GM12891 (cell line): Measurements from ENCODE around the gene ZFHX2.

Source experiments
- DNase-seq: peaks from one replicate; pipeline ENCODE4 v3.0.0; 2011; ENCODE audit warnings: low spot score; ENCODE audit not compliant: insufficient read length
- FAIRE-seq: peaks from 2 replicates; lab custom pipeline; 2011; peaks lifted over from hg19 to GRCh38; lab: Jason Lieb, UNC
- PAX5 ChIP-seq: IDR thresholded peaks from 2 replicates; pipeline ENCODE4 v1.6.1; 2011; ENCODE audit warnings: low read length, moderate library complexity, mild to moderate bottlenecking; ENCODE audit not compliant: insufficient read depth, severe bottlenecking
- POLR2A ChIP-seq: IDR thresholded peaks from 2 replicates; pipeline ENCODE4 v1.6.1; 2011; ENCODE audit warnings: low read depth, low read length, control low read depth
- POLR2AphosphoS5 ChIP-seq: IDR thresholded peaks from 2 replicates; pipeline ENCODE4 v1.6.1; 2011; ENCODE audit warnings: low read depth, low read length, control low read depth
- POU2F2 ChIP-seq: IDR thresholded peaks from 2 replicates; pipeline ENCODE4 v1.6.1; 2011; ENCODE audit warnings: low read depth, mild to moderate bottlenecking, control low read depth, low read length, moderate library complexity
- SPI1 ChIP-seq: IDR thresholded peaks from 2 replicates; pipeline ENCODE4 v1.6.1; 2011; ENCODE audit warnings: low read depth, low read length, control low read depth
- TAF1 ChIP-seq: IDR thresholded peaks from 2 replicates; pipeline ENCODE4 v1.6.1; 2011; ENCODE audit warnings: low read depth, low read length, control low read depth

Gene ZFHX2

DNA sequence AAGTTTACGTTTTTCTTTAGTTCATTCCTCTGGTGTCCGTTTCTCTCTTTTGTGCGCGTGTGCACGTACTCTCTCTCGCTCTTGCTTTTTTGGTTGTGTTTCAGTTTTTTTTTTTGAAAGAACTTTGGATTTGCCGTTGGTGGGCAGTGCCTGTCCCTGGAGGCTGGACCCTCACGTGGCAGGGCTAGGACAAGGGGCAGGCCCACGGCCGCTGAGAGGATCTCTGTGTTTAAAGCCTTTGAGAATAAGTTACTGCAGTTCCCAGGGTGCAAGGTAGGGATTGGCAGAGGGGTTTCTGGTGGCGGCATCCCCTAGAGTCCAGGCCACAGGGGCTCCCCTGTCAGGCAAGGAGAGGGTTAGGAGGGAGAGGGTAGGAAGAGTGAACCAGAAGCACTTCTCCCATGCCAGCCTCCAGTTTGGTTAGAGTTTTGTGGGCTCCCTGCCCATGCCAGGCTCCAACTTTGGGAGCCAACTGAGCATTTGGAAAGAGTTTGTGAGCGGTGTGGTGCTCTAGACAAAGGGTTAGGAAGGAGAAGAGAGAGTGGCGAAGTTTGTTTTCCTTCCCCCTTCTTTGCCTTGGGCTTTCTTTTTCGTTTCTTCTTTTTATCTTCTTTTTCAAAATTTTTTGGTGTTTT is 30.5 kb downstream of the ZFHX2 start:
- TF ChIP-seq SPI1 (no peak), POLR2A (no peak), PAX5 (no peak), TAF1 (no peak), POU2F2 (no peak), POLR2AphosphoS5 (no peak)
- DNase-seq (no peak), FAIRE-seq (no peak)

DNA sequence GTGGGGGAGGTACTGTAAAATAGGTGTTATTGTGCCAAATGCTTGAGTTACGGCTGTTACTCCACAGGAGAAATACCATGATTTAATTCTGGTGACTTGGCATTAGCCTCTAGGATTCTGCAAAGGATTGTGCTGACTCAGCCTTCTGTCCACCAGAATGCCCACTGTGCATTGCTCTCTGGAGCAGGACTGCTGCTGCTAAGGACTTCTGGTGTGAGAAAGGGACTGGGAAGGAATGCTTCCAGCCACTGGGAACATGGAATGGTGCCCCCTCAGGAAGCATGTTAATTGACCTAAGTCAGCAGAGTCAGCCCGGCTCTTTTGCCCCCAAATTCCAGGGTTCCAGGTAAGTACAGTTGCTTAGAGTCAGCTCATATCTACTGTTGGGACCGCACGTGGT is 32.9 kb downstream of the ZFHX2 start:
- no peak for TF ChIP-seq PAX5
- FAIRE-seq (no peak), DNase-seq (no peak)

DNA sequence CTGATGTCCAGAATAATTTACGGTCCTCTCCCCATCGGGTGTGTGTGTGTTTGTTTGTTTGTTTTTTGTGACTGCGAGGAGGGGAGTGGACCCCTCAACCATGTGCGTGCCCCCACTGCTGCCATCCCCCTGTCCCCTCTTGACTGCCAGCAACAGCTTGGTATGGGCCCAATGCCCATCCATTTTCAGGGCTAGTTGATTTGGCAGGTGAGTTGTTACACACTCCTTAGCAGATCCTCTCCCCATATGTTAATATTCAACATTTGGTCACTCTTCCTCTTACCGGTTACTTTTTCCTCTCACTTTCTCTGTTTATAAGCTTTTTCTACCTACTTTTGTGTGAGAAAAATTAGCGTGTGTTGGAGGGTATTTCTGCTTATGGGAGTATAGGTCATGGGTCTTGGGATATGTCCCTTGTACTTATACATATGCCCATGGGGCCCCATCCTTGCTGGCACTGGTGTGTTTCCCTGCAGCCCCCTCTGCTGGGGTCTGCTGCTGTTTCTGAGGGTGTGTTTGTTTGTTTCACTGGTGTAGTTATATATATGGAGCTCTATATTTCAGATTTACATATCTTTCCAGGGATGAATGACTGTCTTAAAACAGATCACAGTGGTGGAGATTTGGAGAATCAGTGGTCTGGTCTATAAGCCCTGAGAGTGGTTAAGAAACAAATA is 33.8 kb downstream of the ZFHX2 start:
- DNase-seq: no peak
- no peak for FAIRE-seq
- TF ChIP-seq SPI1 (no peak), PAX5 (no peak), POU2F2 (no peak), POLR2AphosphoS5 (no peak), TAF1 (no peak), POLR2A (no peak)

DNA sequence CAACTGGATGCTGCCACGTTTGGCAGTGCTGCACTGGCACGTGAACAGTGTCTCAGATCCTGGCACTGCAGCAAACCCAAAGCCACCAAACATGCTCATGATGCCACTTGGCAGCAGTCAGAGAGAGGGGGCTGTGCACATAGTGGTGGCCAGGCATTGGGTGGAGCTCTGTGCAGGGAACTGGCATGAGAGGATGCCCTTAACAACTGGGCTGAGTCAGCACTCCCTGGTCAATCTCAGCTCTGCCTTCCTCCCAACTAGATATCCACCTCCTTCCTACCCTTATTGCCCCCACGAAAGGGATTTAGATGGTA is 37.0 kb downstream of the ZFHX2 start:
- FAIRE-seq: no peak

DNA sequence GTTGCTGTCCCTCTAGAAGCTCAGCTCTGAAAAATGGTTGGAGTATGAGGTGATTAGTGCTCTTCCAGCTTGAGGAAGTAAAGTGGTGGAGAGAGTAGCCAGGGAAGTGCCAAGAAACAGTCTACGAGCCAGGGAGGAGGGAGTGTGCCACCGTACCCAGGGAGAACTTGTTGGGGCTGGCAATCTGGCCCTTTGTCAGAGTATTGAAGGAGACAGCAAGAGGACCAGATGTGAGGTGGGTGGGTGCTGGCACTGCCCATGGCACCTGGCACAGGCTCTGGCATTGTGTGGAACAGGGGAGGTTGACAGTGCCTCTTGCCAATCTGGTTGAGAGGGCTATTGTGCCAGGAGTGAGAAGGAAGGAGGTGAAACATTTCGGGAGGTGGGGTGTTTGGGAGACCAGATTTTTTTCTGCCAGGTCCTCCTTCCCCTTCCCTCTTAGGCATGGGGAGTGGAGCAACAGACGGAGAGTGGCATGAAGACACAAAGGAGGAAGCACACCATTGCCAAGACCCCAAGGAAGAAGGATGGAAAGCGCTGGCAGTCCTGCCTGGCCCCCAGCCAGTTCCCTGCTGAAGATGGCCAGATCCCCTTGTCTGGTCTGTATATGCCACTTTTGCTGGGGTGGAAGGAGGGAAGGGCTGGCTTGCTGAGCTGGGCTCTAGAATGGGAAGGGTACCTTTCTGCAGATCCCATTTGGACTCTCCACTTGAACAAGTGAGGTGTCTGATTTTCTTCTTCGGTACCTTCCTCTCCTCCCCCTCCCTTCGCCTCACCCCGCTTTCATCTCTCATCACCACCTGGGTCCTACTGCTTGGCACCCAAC is 37.5 kb downstream of the ZFHX2 start:
- DNase-seq: no peak
- no peak for FAIRE-seq

More for the DNA sequence above, 37.0 kb downstream of the ZFHX2 start:
- TF ChIP-seq POLR2A (no peak), SPI1 (no peak), POLR2AphosphoS5 (no peak), TAF1 (no peak), PAX5 (no peak), POU2F2 (no peak)
- no peak for DNase-seq

DNA sequence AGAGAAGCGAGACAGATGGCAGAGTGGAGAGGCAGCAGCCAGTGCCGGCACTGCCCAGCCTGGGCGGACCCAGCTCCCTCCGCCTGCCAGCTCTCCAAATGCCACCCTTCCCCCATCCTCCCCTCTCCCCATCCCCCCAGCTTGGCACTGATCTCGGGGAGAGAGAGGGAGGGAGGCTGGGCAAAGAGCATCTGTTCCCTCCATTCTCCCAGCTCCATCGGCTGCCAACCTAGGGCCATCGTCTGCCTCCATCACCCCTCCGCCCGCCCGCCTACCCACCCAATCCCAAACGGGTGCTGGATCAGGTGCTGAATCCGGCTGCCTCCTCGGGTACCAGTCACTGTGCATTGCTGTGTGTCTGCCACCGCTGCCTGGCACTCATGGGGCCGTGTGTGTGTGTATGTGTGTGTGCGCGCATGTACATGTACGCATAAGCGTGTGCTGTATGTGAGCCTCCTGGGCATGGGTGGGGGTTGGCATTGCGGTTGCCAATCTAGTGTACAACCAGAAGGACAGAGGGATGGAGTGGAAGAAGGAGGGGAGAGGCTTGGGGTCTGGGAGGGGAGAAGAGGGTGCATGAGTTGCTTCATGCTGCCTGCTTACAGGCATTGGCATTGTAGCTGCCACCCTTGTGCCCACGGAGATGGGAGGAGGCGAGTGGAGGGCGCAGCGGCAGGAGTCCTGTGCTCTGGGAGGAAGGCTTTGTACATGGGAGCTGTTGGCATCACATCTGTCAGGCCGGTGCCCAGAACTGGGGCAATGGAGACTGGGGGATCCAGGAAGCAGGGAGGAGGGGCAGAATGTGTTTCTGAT is 38.4 kb downstream of the ZFHX2 start:
- TF ChIP-seq POU2F2 (no peak), PAX5 (no peak), TAF1 (no peak), POLR2A (no peak), SPI1 (no peak), POLR2AphosphoS5 (no peak)
- no peak for FAIRE-seq
- no peak for DNase-seq

More for the DNA sequence above, 37.5 kb downstream of the ZFHX2 start:
- TF ChIP-seq TAF1 (no peak), SPI1 (no peak), POLR2A (no peak), POLR2AphosphoS5 (no peak), PAX5 (no peak), POU2F2 (no peak)

DNA sequence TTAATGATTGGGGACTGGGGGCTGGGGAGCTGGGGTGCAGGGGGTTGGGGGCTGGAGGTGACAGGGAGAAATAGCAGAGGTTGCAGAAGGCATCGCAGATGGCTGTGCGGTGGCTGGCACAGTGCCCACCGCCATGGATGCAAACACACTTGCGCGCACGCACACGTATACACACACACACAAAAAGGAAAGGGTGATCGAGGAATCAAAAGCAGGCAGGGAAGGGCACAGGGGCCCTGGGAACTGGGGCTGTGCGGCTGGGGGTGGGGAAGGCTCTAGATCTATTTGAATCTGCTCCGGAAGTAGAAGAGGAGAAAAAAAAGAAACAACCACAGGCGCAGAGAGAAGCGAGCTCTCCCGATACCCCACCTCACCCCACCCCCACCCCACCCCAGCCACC is 39.4 kb downstream of the ZFHX2 start:
- FAIRE-seq: peak; percentile 51
- no peak for DNase-seq
- TF ChIP-seq PAX5 (no peak), SPI1 (no peak), POU2F2 (no peak), TAF1 (no peak), POLR2AphosphoS5 (no peak), POLR2A (no peak)

DNA sequence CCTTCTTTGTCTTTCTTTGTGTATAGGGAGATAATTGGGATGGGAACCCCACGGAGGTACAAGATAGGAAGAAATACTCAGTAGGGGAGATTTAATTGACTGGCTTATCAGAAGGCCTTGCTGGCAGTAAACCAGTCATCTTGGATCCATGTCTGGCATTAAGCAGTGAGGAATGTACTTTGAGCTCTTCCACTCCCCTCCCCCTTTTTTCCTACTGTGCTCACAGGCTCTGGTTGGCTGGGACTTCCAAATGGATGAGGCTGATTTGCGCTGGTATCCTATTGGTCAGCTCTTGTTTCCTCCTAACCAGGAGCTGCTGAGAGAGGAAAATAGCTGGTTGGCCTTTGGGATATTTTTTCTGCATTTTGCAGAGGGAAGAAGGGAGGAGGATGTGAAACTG is 57.3 kb downstream of the ZFHX2 start:
- DNase-seq: no peak
- no peak for FAIRE-seq
- no peak for TF ChIP-seq POU2F2
- no peak for TF ChIP-seq TAF1

DNA sequence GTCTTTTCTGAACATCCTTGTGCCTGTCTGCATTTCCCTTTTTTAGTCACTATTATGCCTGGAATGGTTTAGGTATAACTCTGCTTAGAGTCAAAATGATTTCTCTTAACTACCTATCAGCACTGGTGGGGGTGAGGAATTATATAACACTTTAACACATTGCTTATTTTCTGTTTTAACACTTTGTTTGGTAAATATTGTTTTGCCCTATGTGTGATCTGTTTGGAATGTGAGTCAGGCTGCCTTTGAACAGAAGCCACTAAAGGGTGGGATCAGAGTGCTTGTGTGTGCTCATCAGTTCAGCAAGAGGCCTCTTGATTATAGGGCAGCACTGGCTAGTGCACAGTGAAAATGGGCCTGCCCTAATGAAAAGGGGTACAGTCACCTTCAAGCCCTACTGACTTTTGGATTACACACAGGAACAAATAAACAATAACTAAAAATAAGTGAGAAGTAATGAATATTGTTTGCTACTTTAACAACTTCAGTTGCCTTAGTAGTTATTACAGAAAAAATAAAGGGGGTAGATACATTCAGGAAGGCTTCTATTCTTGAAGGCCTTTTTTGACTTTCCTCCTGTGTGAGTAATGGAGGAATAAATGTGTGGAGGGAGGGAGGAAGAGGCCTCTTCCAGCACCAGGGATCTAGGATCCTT is 58.8 kb downstream of the ZFHX2 start:
- DNase-seq (no peak), FAIRE-seq (no peak)

More for the DNA sequence above, 58.8 kb downstream of the ZFHX2 start:
- no peak for TF ChIP-seq PAX5
- TF ChIP-seq POLR2AphosphoS5: no peak
- no peak for TF ChIP-seq SPI1
- no peak for TF ChIP-seq POU2F2
- no peak for TF ChIP-seq TAF1
- no peak for TF ChIP-seq POLR2A
